ENCODE data around the gene FICD. TPM values are rescaled to one million over a fixed set of nuclear protein-coding genes. Genes with fewer than 3 reads are reported as not detected.

FICD gene
- total RNA-seq, 4 donors from 2014 or later, result 3.3 to 8.8 (median 5.5) TPM

GRCh38 chr12:108518101-108518715 is 3.1 kb downstream of the FICD start:
- Histone ChIP-seq H3K27ac (no peak overlapping the region), H3K4me1 (peaks cover 0 to 32% (median 8%) of the 10 kb centered on the region in 3 donors), H3K9me3 (no peaks in the 10 kb centered on the region), H3K27me3 (no peaks in the 10 kb centered on the region), H3K36me3 (peaks cover 0 to 66% of the 10 kb centered on the region in 2 donors), H3K4me3 (no peak overlapping the region)
- ATAC-seq, result no peak
- 93% methylated on average over 17 of the region's 24 CpGs; no CpG with 5 or more reads in 1 of the 2 donors for WGBS, 2 donors (ENCODE audit: low coverage in 1 of 2)
- no peak for TF ChIP-seq EP300 (IDR thresholded peaks at IDR 0.05)
- TF ChIP-seq CTCF (IDR thresholded peaks at IDR 0.05), result no peak
- TF ChIP-seq POLR2A (IDR thresholded peaks at IDR 0.05), result no peak
- no peak for TF ChIP-seq POLR2AphosphoS5 (IDR thresholded peaks at IDR 0.05)

- Histone ChIP-seq H3K4me1 (peaks cover 0 to 32% (median 8%) of the 10 kb centered on the region in 3 donors), H3K36me3 (peaks cover 0 to 73% of the 10 kb centered on the region in 2 donors), H3K4me3 (no peak overlapping the region), H3K27me3 (no peaks in the 10 kb centered on the region), H3K9me3 (no peaks in the 10 kb centered on the region), H3K27ac (no peak overlapping the region)
- 87 to 90% methylated on average over 2 to 11 of the region's 39 CpGs for WGBS, 2 donors (ENCODE audit: low coverage in 1 of 2)
- TF ChIP-seq POLR2AphosphoS5 (IDR thresholded peaks at IDR 0.05), result no peak
- TF ChIP-seq CTCF (IDR thresholded peaks at IDR 0.05), result no peak
- no peak for TF ChIP-seq POLR2A (IDR thresholded peaks at IDR 0.05)
- TF ChIP-seq EP300 (IDR thresholded peaks at IDR 0.05), result no peak
- ATAC-seq, result no peak
Measured at GRCh38 chr12:108518716-108519496, 3.8 kb downstream of the FICD start.

GRCh38 chr12:108519558-108519957 is 4.5 kb downstream of the FICD start:
- H3K4me3 ChIP-seq, result no peak overlapping the region
- TF ChIP-seq POLR2AphosphoS5 (IDR thresholded peaks at IDR 0.05) (no peak), CTCF (IDR thresholded peaks at IDR 0.05) (peak in 1 of 4 experiments; percentile 15), POLR2A (IDR thresholded peaks at IDR 0.05) (no peak), EP300 (IDR thresholded peaks at IDR 0.05) (no peak)
- no peaks in the 10 kb centered on the region for H3K9me3 ChIP-seq
- ATAC-seq, result no peak
- peaks cover 0 to 79% of the 10 kb centered on the region in 2 donors for H3K36me3 ChIP-seq
- no peak overlapping the region for H3K27ac ChIP-seq
- no peaks in the 10 kb centered on the region for H3K27me3 ChIP-seq
- WGBS, 2 donors (ENCODE audit: low coverage in 1 of 2), result 26 to 67% methylated on average over 4 of the region's 4 CpGs
- peaks cover 0 to 30% (median 8%) of the 10 kb centered on the region in 3 donors for H3K4me1 ChIP-seq

GRCh38 chr12:108523365-108523764 is 8.3 kb downstream of the FICD start:
- WGBS, 2 donors (ENCODE audit: low coverage in 1 of 2), result 42 to 45% methylated on average over 2 of the region's 14 CpGs

More at GRCh38 chr12:108523365-108523764, 8.3 kb downstream of the FICD start:
- Histone ChIP-seq H3K36me3 (peaks cover 0 to 100% of the 10 kb centered on the region in 2 donors), H3K27ac (no peak overlapping the region), H3K9me3 (no peaks in the 10 kb centered on the region), H3K4me1 (peaks cover 0 to 11% (median 0%) of the 10 kb centered on the region in 3 donors), H3K4me3 (no peak overlapping the region), H3K27me3 (no peaks in the 10 kb centered on the region)
- ATAC-seq, result no peak
- TF ChIP-seq POLR2A (IDR thresholded peaks at IDR 0.05) (no peak), EP300 (IDR thresholded peaks at IDR 0.05) (no peak), CTCF (IDR thresholded peaks at IDR 0.05) (no peak), POLR2AphosphoS5 (IDR thresholded peaks at IDR 0.05) (no peak)
